ENCODE measurements around the gene CGB5. TPM values are rescaled to one million over a fixed set of nuclear protein-coding genes. Genes with fewer than 3 reads are reported as not detected.

Gene CGB5
- total and polyA plus RNA-seq, 9 of the 15 experiments (the other 6 are each of a cell fraction or from before 2014, with no cell fraction given), result not detected

- no peak for TF ChIP-seq USF2 (CRISPR knock-in tag; IDR thresholded peaks at IDR 0.05)
- TF ChIP-seq ELK1 (CRISPR knock-in tag; IDR thresholded peaks at IDR 0.05), result no peak
- no peak for TF ChIP-seq BDP1 (IDR thresholded peaks at IDR 0.05; ENCODE audit: insufficient read depth, insufficient read length)
- TF ChIP-seq TRIM28 (IDR thresholded peaks at IDR 0.05), result 0 out of 2 replicates have a peak, but pooled peaks have one; percentile 26
- TF ChIP-seq MIER1 (IDR thresholded peaks at IDR 0.05; ENCODE audit: low read depth), result 0 out of 2 replicates have a peak, but pooled peaks have one; percentile 43
- TF ChIP-seq E2F4 (CRISPR knock-in tag; IDR thresholded peaks at IDR 0.05; ENCODE audit: low read depth), result no peak
- TF ChIP-seq RFX5 (IDR thresholded peaks at IDR 0.05; ENCODE audit: low read depth, low read length), result no peak
- no peak for TF ChIP-seq HDAC8 (tag; IDR thresholded peaks at IDR 0.05)
- peak; percentile 57; the same call in 1 of the 2 replicates for TF ChIP-seq USF1 (CRISPR knock-in tag; IDR thresholded peaks at IDR 0.05)
- peak in 1 of 2 experiments; percentile 68 for TF ChIP-seq E2F6 (IDR thresholded peaks at IDR 0.05; ENCODE audit: borderline replicate concordance in 1 of 2, extremely low read depth in 1 of 2, insufficient read depth in 1 of 2, insufficient read length in 1 of 2, low read depth in 1 of 2, low read length in 1 of 2, poor library complexity in 1 of 2, severe bottlenecking in 1 of 2)
- TF ChIP-seq ETV5 (CRISPR knock-in tag; IDR thresholded peaks at IDR 0.05; ENCODE audit: low read depth), result no peak
- no peak for TF ChIP-seq PHF8 (IDR thresholded peaks at IDR 0.05; ENCODE audit: borderline replicate concordance, low read length)
- no peak for TF ChIP-seq NR2C2 (CRISPR knock-in tag; IDR thresholded peaks at IDR 0.05)
- no peak for TF ChIP-seq NR2C2 (tag; IDR thresholded peaks at IDR 0.05)
- no peak for TF ChIP-seq ATF4 (CRISPR knock-in tag; IDR thresholded peaks at IDR 0.05)
- no peak for TF ChIP-seq EWSR1 (IDR thresholded peaks at IDR 0.05; ENCODE audit: borderline replicate concordance, low read depth, partially characterized antibody)
- peak; percentile 45 for TF ChIP-seq SMARCA4 (IDR thresholded peaks at IDR 0.05)
- peak; percentile 29; the same call in 1 of the 2 replicates for TF ChIP-seq E2F3 (CRISPR knock-in tag; IDR thresholded peaks at IDR 0.05)
- TF ChIP-seq HDAC1 (IDR thresholded peaks at IDR 0.05), result peak in 1 of 2 experiments; percentile 18; a peak in 1 of 4 replicates
- no peak for TF ChIP-seq ZNF23 (CRISPR knock-in tag; IDR thresholded peaks at IDR 0.05)
- 0 out of 2 replicates have a peak, but pooled peaks have one; percentile 28 for TF ChIP-seq TAF7 (tag; IDR thresholded peaks at IDR 0.05)
- peak in 1 of 2 experiments; percentile 45; a peak in 2 of 4 replicates for TF ChIP-seq TEAD1 (CRISPR knock-in tag; IDR thresholded peaks at IDR 0.05)
Measured at GRCh38 chr19:49084206-49085019, 40.8 kb downstream of the CGB5 start (continued).

All from K562 (cell line).